Left renal pelvis (tissue), 4 donors: Measurements from ENCODE around the gene SAMD4B. TPM values are rescaled to one million over a fixed set of nuclear protein-coding genes. Genes with fewer than 3 reads are reported as not detected.
A peak's percentile ranks its signal among the peaks of the same experiment; 100 is the strongest.
"Not testable (repeated sequence)": the region's sequence is repeated elsewhere in the genome, so short reads cannot be mapped to it uniquely, and the experiment has no call there.

ENCODE experiments used
- DNase-seq, 4 donors: peaks; one replicate each; pipeline ENCODE4 v3.0.0-alpha.2; 2013; ENCODE audit warnings: low read depth in 4 of 4, low spot score in 3 of 4
- polyA plus RNA-seq, 4 donors: library from polyadenylated mRNA; unstranded; fragments of 120-200 nt; gene quantifications; one replicate each; pipeline ENCODE4 v1.2.1, GENCODE V29; 2013; ENCODE audit not compliant: insufficient read length in 4 of 4

SAMD4B gene
- polyA plus RNA-seq, 4 donors: 89.6 to 139 (median 111) TPM

GRCh38 chr19:39362682-39363657, 20.7 kb downstream of the SAMD4B start:
- no peak for DNase-seq

GRCh38 chr19:39363901-39364457, 21.8 kb downstream of the SAMD4B start:
- no peak for DNase-seq

DNA sequence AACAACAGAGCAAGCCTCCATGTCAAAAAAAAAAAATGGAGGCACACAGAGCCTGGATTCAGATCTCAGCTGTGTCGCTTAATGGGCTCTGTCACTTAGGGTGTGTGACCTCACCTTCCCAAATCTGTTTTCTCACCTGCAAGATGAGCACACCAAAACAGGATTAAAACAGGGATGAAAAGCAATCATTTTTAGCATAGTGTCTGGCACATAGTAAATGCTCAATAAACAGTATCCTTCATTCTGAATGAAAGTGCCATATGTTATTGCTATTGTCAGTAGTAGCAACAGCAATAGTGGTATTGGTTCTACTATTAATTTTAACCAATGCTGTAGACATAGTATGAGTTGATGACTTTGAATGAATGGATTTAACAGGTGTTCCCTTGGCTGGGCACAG, 23.3 kb downstream of the SAMD4B start:
- DNase-seq: no peak

- no peak for DNase-seq
Observed at GRCh38 chr19:39369200-39369599, 27.0 kb downstream of the SAMD4B start.

DNA sequence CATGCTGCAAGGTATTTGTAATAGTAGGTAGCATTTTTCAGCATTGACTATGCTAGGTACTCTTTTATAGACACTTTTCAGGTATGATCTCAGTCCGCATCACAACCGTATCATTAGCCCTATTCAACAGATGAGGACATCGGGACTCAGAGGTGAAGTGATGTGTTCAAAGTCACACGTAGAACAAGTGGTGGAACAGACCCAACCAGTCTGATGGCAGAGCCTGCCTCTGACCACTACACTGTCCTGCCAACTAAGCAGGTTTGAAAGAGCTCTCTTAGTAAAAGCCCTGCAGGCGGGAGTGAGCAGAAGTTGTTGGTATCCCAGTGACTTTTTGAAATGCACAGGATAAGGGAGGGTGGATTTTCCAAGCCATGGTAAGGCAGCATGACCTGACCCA, 28.5 kb downstream of the SAMD4B start:
- DNase-seq: no peak

GRCh38 chr19:39372047-39372802, 30.0 kb downstream of the SAMD4B start:
- peak; percentile 33 to 53 (median 38) for DNase-seq

DNA sequence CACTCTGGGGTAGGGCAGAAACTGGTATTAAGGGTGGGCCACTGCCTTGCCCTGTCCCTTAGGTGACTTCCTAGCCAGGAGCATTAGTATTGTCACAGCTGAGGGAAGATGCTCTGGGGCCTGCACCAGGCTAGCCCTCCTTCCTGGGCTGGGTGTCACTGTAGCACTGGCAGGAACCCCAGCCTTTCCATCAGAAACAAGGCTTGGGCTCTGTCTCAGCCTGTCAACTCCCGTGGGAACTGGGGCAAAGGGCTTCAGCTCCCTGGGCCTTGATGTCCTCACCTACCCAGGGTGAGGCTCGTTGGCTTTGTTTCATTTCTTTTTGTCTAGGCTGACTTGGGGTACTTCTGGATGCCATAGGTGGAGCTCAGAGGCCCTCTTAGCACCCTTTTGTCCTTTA, 30.7 kb downstream of the SAMD4B start:
- no peak for DNase-seq

DNA sequence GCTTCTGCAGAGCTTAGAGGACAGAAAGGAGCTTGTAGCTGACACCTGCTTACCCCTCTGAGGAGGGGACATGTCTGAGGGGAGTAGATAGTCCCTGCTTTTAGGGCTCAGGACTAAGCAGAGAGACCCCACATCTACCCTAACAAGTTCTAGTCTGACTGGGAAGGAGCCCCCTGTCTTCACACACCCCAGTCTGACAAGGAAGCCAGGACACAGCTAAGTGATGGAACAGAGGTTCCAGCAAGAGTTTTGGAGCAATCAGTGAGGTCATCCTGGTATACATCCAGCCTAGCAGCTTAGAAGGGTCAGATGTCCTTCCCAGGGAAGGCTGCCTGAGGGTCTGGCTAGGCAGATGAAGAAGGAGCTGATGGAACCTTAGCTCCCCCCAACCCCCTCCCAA, 33.7 kb downstream of the SAMD4B start:
- no peak for DNase-seq

- no peak for DNase-seq
Observed at GRCh38 chr19:39377373-39378362, 35.4 kb downstream of the SAMD4B start.

DNA sequence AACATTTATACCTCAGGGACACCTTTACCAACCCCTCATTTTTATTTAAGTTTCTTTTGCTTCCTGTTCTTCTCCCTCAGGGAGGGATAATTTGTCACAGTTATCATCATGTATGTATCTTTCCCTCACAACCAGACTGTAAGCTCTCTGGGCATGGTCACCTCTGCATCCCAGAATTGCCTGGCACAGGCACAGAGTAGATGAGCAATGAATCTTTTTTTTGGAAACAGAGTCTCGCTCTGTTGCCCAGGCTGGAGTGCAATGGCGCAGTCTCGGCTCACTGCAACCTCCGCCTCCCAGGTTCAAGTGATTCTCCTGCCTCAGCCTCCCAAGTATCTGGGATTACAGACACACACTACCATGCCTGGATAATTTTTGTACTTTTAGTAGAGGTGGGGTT, 37.1 kb downstream of the SAMD4B start:
- not testable (repeated sequence) for DNase-seq

GRCh38 chr19:39379865-39380396, 37.7 kb downstream of the SAMD4B start:
- no peak for DNase-seq

GRCh38 chr19:39380521-39381502, 38.6 kb downstream of the SAMD4B start:
- no peak for DNase-seq

DNA sequence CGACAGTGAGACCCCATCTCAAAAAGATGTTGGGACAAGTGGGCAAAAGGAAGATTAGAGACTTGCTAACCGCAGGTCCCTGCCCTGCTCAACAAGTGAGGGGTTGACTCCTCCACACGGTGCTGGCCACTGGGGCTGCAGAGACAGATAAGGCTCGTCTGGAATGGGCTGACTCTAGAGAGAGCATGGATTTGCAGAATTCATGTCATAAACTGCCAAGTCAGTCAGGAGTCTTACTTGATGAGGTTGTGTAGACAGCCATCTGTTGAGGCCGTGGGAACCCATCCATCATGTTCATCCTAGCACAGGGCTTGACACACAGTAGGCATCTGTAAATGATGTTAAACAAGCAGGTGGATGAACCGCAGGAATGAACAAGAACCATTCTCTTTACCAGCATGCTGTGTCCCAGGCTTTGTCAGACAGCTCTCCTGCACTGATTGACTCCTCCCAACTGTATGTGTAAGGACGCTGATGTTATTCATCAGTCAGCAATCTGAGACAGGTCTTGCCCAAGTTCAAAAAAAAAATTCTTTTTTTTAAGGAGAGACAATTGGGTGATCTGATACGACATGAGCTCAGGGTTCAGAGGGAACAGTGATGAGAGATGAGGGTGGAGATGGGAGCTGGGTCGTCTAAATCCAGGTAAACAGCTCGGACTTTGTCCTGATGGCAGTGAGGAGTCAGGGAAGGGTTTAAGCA, 39.8 kb downstream of the SAMD4B start:
- no peak for DNase-seq

DNA sequence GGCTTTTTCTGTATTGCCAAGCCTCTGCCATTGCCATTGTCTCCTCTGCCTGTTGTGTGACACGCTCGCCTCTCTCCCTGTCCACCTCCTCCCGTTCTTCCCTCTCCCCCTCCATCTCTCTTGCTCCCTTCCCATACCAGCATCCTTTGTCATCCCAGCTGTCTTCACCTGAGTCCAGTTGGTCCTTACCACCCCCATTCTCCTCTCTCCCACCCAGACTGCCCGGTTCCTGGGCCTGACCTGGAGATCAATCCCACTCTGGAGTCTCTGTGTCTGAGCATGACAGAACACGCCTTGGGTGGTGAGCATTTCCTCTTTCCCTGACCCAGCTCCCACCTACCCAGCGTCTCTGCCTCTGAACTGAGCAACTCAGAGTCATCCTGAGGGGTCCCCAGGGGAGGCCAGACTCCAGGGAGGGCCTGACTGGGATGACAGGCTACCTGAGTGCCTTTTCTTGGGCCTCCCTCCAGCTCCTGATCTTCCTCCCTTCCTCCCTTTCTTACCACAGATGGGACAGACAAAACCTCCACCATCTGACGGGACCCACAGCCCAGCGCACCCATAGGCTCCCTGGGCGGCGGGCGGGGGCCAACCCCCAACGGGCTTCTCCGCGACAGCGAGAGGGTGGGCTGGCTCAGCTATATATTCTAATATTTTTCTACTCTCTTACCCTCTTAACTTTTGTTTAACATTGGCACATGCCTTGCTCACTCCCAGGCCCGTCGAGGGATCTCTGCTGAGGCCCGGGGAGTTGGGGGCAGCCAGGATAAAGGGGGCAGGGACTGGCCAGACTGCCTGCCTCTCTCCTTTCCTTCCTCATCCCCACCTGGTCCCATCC, 41.0 kb downstream of the SAMD4B start:
- no peak for DNase-seq

- DNase-seq: no peak
Observed at GRCh38 chr19:39384839-39385568, 42.8 kb downstream of the SAMD4B start.

GRCh38 chr19:39385629-39386411, 43.6 kb downstream of the SAMD4B start:
- no peak for DNase-seq
